Dermis microvascular lymphatic vessel endothelial cell (primary cell): ENCODE data around the gene GRAPL. TPM values are rescaled to one million over a fixed set of nuclear protein-coding genes. Genes with fewer than 3 reads are reported as not detected.
"Not testable (repeated sequence)": the region's sequence is repeated elsewhere in the genome, so short reads cannot be mapped to it uniquely, and the experiment has no call there.

ENCODE experiments used
- DNase-seq, 2 donors: peaks; one replicate each; pipeline versions ENCODE4 v3.0.0 to v3.0.0-alpha.2; 2010; ENCODE audit warnings: low read depth in 2 of 2
- total RNA-seq: library from RNA; depleted of rRNA; stranded (reverse); fragments of >200 nt; gene quantifications from 2 replicates; pipeline ENCODE4 v1.2.1, GENCODE V29; 2014

The GRAPL gene
- total RNA-seq, 1 donor from 2014 or later = 23.5 TPM

GRCh38 chr17:19136605-19137004, 9.2 kb downstream of the GRAPL start:
- not testable (repeated sequence) for DNase-seq

- not testable (repeated sequence) for DNase-seq
Observed at GRCh38 chr17:19137959-19138358, 10.6 kb downstream of the GRAPL start.

GRCh38 chr17:19141366-19142155, 14.2 kb downstream of the GRAPL start:
- DNase-seq = not testable (repeated sequence)

- not testable (repeated sequence) for DNase-seq
Observed at GRCh38 chr17:19142419-19142818, 15.0 kb downstream of the GRAPL start.

GRCh38 chr17:19143097-19143777, 15.8 kb downstream of the GRAPL start:
- not testable (repeated sequence) for DNase-seq

- not testable (repeated sequence) for DNase-seq
Observed at GRCh38 chr17:19144373-19144772, 17.0 kb downstream of the GRAPL start.

- not testable (repeated sequence) for DNase-seq
Observed at GRCh38 chr17:19145471-19145870, 18.1 kb downstream of the GRAPL start.

GRCh38 chr17:19150678-19151615, 23.6 kb downstream of the GRAPL start:
- DNase-seq = not testable (repeated sequence)

- not testable (repeated sequence) for DNase-seq
Observed at GRCh38 chr17:19157628-19158027, 30.2 kb downstream of the GRAPL start.

- DNase-seq = not testable (repeated sequence)
Observed at GRCh38 chr17:19158478-19158877, 31.1 kb downstream of the GRAPL start.

GRCh38 chr17:19158938-19159337, 31.5 kb downstream of the GRAPL start:
- not testable (repeated sequence) for DNase-seq

GRCh38 chr17:19161308-19162107, 34.1 kb downstream of the GRAPL start:
- not testable (repeated sequence) for DNase-seq

GRCh38 chr17:19162384-19163216, 35.2 kb downstream of the GRAPL start:
- DNase-seq = not testable (repeated sequence)

- DNase-seq = not testable (repeated sequence)
Observed at GRCh38 chr17:19174422-19174821, 47.0 kb downstream of the GRAPL start.

GRCh38 chr17:19175410-19175809, 48.0 kb downstream of the GRAPL start:
- not testable (repeated sequence) for DNase-seq

- DNase-seq = not testable (repeated sequence)
Observed at GRCh38 chr17:19181040-19181875, 53.9 kb downstream of the GRAPL start.

GRCh38 chr17:19187883-19188869, 60.8 kb downstream of the GRAPL start:
- DNase-seq = not testable (repeated sequence)
